Progenitor cell of endocrine pancreas (in vitro differentiated cells): Measurements from ENCODE around the gene HTR3D. TPM values are rescaled to one million over a fixed set of nuclear protein-coding genes. Genes with fewer than 3 reads are reported as not detected.

ENCODE experiments used
- DNase-seq: peaks from one replicate; pipeline ENCODE4 v3.0.0; 2021; ENCODE audit warnings: low spot score; ENCODE audit not compliant: unreplicated experiment
- H3K27ac Mint-ChIP-seq: 2 replicates; pipeline ENCODE4 v1.8.0; 2021; ENCODE audit warnings: mild to moderate bottlenecking, moderate library complexity, mixed read lengths
- H3K27me3 Mint-ChIP-seq: 2 replicates; pipeline ENCODE4 v1.8.0; 2021; ENCODE audit warnings: mixed read lengths
- H3K36me3 Mint-ChIP-seq: 2 replicates; pipeline ENCODE4 v1.8.0; 2022; ENCODE audit warnings: mixed read lengths; ENCODE audit not compliant: insufficient read depth
- H3K4me1 Mint-ChIP-seq: 2 replicates; pipeline ENCODE4 v1.8.0; 2021; ENCODE audit warnings: low read depth, mixed read lengths
- H3K4me3 Mint-ChIP-seq: 2 replicates; pipeline ENCODE4 v1.8.0; 2021; ENCODE audit warnings: low read depth, mild to moderate bottlenecking, moderate library complexity, mixed read lengths
- H3K9me3 Mint-ChIP-seq: 2 replicates; pipeline ENCODE4 v1.8.0; 2021; ENCODE audit warnings: low read depth, mixed read lengths
- CTCF ChIP-seq: fragments of 200-600 bp; sonication (generic); IDR thresholded peaks from one replicate; pipeline ENCODE4 v1.5.0; 2021; ENCODE audit warnings: antibody characterized with exemption, mild to moderate bottlenecking; ENCODE audit not compliant: unreplicated experiment
- total RNA-seq: library from RNA; stranded (reverse); gene quantifications from 2 replicates; pipeline ENCODE4 v1.2.1, GENCODE V29; 2021

The HTR3D gene
- total RNA-seq, 1 donor from 2014 or later = not detected

GRCh38 chr3:184073621-184074020 is 42.1 kb downstream of the HTR3D start:
- no peak for TF ChIP-seq CTCF
- no peak overlapping the region for H3K4me3 Mint-ChIP-seq
- H3K4me1 Mint-ChIP-seq = no peaks in the 10 kb centered on the region
- no peak overlapping the region for H3K27ac Mint-ChIP-seq
- peaks cover 33% of the 10 kb centered on the region for H3K27me3 Mint-ChIP-seq
- H3K9me3 Mint-ChIP-seq = peaks cover 8% of the 10 kb centered on the region
- DNase-seq = no peak
- H3K36me3 Mint-ChIP-seq = peaks cover 1% of the 10 kb centered on the region

- H3K4me1 Mint-ChIP-seq = no peaks in the 10 kb centered on the region
- no peak for DNase-seq
- no peak for TF ChIP-seq CTCF
- H3K36me3 Mint-ChIP-seq = peaks cover 1% of the 10 kb centered on the region
- H3K27ac Mint-ChIP-seq = no peak overlapping the region
- H3K4me3 Mint-ChIP-seq = no peak overlapping the region
- peaks cover 43% of the 10 kb centered on the region for H3K27me3 Mint-ChIP-seq
- peaks cover 6% of the 10 kb centered on the region for H3K9me3 Mint-ChIP-seq
Measured at GRCh38 chr3:184075901-184076300, 44.4 kb downstream of the HTR3D start.

DNA sequence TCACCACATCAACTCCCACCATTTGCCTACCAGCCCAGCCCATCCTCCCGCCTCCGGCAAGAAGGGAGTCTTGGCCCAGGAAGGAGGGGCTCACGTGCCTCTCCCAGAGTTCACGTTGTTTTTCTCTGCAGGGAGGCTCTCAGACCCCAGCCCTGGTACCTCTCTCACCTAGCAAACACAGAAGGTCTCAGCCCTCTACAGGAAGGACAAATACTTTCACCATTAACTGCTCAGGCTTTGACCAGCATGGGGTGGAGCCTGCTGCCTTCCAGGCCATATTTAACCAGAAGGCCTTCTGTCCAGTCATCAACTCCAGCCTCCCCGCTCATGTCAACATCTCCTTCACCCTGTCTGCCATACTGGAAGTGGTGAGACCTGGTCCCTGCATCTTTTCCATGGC is 46.3 kb downstream of the HTR3D start:
- peaks cover 2% of the 10 kb centered on the region for H3K4me1 Mint-ChIP-seq
- H3K4me3 Mint-ChIP-seq = no peak overlapping the region
- TF ChIP-seq CTCF = peak; percentile 9
- H3K27me3 Mint-ChIP-seq = peaks cover 48% of the 10 kb centered on the region
- H3K27ac Mint-ChIP-seq = no peak overlapping the region
- DNase-seq = no peak
- H3K36me3 Mint-ChIP-seq = no peaks in the 10 kb centered on the region
- peaks cover 3% of the 10 kb centered on the region for H3K9me3 Mint-ChIP-seq

GRCh38 chr3:184078851-184079250 is 47.3 kb downstream of the HTR3D start:
- H3K27ac Mint-ChIP-seq = no peak overlapping the region
- H3K4me1 Mint-ChIP-seq = peaks cover 2% of the 10 kb centered on the region
- H3K4me3 Mint-ChIP-seq = no peak overlapping the region
- no peaks in the 10 kb centered on the region for H3K36me3 Mint-ChIP-seq
- DNase-seq = no peak
- TF ChIP-seq CTCF = no peak
- H3K9me3 Mint-ChIP-seq = peaks cover 3% of the 10 kb centered on the region
- H3K27me3 Mint-ChIP-seq = peaks cover 50% of the 10 kb centered on the region

GRCh38 chr3:184081116-184081830 is 49.7 kb downstream of the HTR3D start:
- peaks cover 2% of the 10 kb centered on the region for H3K4me1 Mint-ChIP-seq
- peaks cover 3% of the 10 kb centered on the region for H3K9me3 Mint-ChIP-seq
- H3K36me3 Mint-ChIP-seq = no peaks in the 10 kb centered on the region
- DNase-seq = no peak
- H3K27ac Mint-ChIP-seq = no peak overlapping the region
- H3K27me3 Mint-ChIP-seq = peaks cover 56% of the 10 kb centered on the region
- H3K4me3 Mint-ChIP-seq = no peak overlapping the region
- no peak for TF ChIP-seq CTCF
